HG03159 (cell line): ENCODE data around the gene B3GAT2.

Experiments used
- ATAC-seq: cut with Tn5 transposase; IDR thresholded peaks from one replicate; pipeline ENCODE4 v1.9.1; 2021; ENCODE audit warnings: mild to moderate bottlenecking, moderate library complexity; ENCODE audit not compliant: unreplicated experiment

B3GAT2 gene

GRCh38 chr6:70900047-70900446, 56.8 kb downstream of the B3GAT2 start:
- ATAC-seq, result no peak

DNA sequence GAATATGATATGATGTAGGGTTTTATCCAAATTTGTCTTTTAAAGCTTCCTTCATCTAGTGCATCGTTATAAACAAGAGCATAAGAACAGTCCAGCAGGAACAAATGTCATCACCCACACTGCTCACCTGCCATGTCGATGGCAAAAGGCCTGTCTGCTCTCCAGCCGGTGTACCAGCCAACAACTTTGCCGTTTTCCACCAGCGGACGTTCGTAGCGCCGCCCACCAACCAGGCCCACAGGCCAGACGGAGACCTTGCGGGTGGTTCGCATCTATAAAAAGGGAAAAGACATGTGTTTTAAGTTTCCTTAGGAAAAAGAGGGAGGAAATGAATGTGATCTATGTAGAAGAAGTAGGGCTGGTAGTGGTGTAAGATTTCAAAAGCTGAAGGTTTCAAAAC, 62.9 kb downstream of the B3GAT2 start:
- ATAC-seq, result no peak

DNA sequence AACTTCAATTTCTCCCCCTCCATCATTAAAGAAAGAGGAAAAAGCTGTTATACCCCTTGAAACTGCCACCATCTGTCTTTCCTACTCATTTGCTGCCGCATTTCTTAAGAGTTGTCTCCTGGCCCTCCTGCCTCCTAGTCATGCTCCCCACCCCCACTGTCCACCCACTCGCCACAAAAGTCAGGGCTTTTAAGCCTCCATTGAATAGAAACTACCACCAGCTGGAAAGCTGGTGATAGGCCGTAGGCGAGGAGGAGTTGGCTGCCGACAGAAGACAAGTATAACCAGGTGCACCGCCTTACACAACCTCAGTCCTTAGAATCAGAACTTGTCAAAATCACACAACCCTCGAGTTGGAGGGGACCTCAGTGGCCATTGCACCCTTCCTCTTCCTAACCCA, 67.6 kb downstream of the B3GAT2 start:
- ATAC-seq, result no peak

GRCh38 chr6:70886661-70887060, 70.2 kb downstream of the B3GAT2 start:
- no peak for ATAC-seq

DNA sequence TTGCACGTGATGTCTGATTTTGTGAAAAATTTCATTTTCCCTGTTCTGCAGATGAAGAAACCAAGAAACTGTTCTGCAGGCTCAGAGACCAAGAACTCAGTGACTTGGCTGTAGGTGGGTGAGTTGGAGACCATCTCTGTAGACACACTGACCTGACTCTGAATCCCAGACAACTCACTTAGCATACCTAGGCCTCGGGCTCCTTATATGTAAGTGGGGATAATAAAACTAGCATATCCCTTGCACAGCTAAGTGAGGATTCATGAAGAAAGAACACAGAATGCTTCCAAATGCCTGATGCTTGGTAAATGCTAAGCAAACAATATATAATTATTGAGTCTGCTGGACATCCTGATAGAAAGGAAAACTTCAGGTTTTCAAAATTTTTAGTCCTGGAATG, 70.8 kb downstream of the B3GAT2 start:
- ATAC-seq, result no peak

GRCh38 chr6:70884074-70884983, 72.5 kb downstream of the B3GAT2 start:
- peak; percentile 80 for ATAC-seq

- no peak for ATAC-seq
Measured at GRCh38 chr6:70879496-70879895, 77.4 kb downstream of the B3GAT2 start.

DNA sequence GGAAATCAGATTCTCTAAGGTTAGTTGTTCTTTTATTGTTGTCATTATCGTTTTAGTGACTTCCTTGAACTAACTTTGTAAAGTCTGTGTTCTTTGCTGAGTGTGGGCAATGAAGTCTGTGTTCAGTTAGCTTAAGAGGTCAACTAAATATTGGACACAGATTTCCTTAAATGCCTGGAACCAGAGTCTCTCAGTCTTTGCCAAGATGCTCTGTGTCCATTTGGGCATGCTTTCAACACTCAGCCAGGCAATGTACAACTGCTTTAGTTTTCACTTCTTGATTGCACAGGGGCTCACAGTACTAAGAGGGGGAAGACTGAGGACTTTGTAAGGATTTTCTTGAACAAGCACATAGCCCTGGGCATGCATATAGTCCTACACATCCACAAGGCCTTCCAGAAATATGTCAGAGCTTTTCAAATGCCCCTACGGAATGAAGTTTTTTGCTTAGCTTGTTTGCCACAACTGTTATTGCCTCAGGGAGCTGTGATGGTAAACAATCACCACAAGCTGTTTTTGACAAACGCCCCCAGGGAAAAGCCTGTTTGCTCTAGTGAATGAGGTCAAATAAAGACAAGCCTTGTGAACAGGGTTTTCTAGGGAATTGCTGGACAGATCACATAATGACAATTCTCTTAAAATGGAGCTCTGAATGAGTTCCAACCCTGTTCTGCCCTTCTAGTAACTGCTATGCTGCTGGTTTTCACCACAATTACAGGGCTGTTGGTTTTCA, 82.5 kb downstream of the B3GAT2 start:
- ATAC-seq, result no peak

- no peak for ATAC-seq
Measured at GRCh38 chr6:70872469-70872868, 84.4 kb downstream of the B3GAT2 start.

DNA sequence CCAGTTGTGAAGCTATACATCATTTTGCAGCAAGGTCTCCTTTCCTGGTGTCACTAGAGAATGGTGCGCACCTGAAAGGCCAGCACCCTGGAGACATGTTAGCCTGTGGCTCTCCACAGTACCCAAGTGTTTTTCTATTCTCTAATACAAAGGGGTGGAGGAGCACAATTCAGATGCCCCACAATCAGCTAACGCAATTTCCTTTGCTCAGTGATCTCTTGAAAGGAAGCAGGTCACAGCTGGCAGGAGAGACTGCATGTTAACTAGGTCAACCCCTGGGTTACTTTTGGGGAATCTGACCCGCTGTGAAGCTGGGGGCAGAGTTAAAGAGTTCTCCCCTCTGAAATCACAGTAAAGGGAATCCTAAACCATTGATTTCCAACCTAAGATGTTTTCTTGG, 92.5 kb downstream of the B3GAT2 start:
- no peak for ATAC-seq

DNA sequence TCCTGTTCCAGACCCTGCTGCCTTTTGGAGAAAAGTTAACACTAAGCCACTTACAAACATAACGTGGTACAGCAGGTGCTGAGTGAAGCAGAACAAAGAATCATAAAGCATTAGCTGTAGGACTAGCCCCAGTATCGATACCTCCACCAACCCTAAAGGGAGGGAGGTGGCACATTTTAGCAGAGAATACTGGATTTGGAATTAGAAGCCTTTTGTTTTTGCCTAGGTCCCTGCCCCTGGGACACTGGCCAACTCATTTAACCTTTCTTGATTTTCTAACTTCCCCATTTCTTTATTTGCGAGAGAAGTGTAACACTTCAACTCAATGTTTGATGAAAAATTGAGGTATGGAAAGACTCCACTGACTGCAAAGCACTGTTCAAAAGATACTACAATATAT, 93.5 kb downstream of the B3GAT2 start:
- no peak for ATAC-seq

DNA sequence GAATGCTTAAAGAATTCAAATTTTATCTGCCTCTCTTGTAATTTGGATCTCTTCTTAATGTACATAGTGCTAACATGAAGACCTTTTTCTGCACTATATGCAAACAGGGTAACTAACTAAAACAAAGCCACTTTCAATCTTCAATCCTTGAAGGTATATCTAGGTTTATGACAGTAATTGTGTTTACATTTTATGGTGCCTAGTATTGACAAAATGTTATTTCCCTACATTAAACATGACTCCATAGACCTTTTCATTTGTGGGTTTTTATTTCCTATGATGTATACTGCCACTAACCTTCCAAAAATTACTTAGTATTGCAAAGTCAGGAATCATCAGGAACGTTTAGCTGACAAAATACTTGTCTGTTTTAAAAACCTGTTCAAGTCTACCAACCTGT, 95.9 kb downstream of the B3GAT2 start:
- no peak for ATAC-seq

DNA sequence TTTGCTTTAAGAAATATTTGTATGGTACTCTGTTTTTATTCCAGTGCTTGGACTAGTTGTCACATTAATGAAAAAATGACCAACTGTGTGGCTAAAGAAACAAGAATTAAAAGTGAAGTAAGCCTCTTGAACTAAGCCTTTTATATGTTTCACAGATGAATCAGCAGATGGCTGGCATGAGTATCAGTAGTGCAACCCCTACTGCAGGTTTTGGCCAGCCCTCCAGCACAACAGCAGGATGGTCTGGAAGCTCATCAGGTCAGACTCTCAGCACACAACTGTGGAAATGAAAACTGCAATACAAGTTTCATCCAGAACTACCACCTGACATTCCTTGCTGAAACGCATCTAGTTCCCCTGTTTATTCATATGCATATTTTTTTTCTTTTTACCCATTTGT, 96.8 kb downstream of the B3GAT2 start:
- ATAC-seq, result no peak

DNA sequence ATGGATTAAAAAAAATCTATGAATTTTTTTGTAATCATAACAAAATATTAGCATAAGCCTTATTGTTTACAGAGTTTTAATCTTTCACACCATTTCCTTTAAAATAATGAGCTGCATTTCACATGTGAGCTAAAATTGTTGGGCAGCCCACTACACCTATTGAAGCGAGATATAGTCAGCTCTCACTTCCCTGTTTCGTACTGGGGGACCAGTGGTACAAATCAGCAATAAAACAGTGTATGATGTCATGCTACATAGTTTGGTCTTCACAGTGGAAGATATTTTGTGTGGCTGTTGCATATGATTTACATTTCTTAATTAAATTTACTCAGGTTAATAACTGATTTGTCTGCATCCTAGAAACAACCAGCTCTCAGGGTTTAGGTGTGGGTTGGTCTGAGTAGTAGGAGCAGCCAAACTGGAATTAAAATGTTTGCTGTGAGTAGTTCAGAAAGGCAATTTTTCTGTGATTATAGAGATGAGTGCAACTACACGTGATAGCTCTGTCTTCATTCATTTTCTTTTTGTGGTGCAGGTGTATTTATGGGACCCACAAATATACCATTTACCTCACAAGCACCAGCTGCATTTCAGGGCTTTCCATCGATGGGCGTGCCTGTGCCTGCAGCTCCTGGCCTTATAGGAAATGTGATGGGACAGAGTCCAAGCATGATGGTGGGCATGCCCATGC, 99.3 kb downstream of the B3GAT2 start:
- ATAC-seq, result peak; percentile 100

DNA sequence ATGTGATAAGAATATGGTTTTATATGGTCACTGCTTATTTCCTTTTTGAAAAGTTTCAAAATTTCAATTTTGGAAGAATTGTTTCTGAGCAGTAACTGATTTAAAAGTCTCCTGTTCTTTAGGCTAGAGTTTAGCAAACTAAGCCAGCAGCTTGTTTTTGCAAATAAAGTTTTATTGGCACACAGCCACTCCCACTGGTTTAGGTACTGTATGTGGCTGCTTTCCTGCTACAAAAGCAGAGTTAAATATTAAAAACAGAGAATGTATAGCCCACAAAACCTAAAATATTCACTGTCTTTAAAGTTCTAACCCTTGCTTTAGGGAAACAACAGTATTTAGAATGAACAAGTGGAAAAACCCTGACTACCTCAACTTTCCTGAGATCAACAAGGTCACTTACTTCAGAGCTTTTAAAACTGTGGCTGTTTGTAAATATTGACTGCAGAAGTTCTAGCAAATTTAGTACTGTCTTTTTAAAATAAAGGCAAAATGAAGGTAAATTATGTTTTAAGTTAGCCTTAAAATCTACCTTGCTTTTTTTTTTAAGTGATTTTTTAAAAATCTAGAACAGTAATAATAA, 104.1 kb downstream of the B3GAT2 start:
- no peak for ATAC-seq

DNA sequence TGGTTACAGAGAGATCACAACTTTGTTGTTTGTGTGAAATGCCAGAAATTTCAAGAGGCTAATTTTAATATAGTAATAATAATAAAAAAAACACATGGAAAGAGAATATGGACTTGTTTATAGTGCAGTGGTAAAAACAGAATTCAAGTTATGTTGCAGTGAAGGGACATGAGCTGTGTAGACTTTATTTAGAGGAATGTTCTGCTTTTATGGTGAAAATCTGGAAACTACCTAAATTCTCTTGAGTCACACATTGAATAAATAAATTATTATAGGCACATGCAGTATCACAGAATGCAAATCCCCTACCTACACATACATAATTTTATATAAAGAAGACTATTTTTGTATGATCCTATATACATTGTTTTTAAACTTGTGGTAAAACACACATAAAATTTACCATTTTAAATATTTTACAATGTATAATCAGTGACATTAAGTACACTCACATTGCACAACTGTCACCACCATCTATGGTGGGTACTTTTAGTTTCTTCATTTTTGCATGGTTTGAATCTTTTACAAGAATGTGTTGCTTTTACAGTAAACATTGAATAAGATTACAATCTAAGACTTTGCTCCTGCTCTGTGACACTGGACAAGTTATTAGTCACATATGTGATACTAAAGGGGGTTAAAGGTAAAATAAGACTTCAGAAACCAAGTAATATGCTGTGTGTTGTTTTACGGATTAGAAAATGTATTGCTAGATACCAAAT, 107.4 kb downstream of the B3GAT2 start:
- ATAC-seq, result no peak

DNA sequence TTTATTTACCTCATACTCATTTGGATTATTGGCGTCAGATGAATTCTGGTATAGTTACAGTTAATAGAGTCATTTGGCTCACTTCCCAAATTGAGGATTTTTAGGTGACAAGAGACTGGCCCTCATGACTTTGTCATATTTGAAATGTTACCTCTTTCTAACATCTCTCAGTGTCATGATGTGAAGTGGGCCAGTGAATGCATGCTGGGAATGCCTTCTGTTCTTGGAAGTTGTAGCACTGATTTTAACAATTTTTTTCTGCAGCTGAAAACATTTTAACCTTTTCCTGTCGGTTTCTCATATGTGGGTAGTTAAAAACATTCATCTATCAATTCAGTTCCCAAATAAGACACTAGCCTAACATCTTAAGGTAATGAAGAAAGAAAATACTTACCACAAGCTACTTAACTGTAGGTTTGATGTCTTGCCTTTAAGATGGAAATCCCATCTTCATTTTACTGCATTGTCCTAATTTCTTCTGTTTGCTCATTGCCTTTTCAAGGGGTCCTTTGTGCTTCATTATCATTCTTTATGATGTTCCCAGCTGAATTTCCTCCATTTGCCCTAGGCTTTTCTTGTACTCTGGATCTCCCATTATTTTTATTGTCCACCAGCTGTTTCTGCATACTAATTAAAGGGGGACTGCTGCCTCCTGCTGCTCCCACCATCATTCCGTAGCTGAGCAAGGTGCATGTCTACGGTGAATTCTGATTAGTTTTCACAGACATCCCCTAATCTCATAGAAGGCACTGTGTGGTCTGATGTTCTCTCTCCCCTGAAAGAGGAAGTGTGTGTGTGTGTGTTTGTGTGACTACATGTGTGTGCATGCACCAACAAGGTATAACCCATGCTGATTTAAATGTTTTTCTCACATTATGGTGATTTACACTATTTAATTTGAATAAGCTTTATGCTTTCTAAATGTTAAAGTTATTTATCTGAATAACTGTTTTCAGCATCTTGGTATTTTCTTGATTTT, 109.5 kb downstream of the B3GAT2 start:
- ATAC-seq, result no peak

DNA sequence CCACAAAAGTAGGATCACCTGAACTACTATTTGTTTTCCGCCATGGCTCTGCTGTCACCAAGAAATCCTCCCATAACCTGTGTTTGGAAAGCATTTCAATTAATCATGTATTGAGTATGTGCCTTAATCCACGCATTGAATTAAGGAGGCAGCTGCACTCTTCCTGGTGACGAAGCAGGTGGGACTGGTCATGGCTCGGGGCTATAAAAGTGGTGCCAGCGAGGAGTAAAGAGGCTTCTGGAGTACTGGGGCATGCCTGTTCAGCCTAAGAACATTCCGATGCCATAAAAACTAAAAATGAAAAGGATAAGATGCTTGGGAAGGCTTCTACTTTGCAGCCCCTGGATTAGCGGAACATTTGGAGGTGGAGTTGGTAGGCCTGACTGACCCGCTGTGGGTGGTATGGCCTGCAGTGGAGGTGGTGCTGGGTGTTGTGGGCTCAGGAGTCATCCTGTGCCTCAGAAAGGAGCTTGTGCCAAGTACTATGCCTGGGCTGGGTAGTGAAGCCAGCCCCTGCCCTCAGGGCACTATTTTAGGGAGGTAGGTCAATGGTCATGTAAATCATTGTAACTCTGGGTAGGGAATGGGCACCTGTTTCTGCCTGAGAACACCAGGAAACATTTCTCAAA, 110.5 kb downstream of the B3GAT2 start:
- no peak for ATAC-seq

- no peak for ATAC-seq
Measured at GRCh38 chr6:70844301-70844700, 112.6 kb downstream of the B3GAT2 start.
